Measurements from ENCODE around the gene SMAD6. TPM values are rescaled to one million over a fixed set of nuclear protein-coding genes. Genes with fewer than 3 reads are reported as not detected.
A peak's percentile ranks its signal among the peaks of the same experiment; 100 is the strongest.

The SMAD6 gene
- polyA plus RNA-seq, 1 donor from 2014 or later, result 0.16 TPM

DNA sequence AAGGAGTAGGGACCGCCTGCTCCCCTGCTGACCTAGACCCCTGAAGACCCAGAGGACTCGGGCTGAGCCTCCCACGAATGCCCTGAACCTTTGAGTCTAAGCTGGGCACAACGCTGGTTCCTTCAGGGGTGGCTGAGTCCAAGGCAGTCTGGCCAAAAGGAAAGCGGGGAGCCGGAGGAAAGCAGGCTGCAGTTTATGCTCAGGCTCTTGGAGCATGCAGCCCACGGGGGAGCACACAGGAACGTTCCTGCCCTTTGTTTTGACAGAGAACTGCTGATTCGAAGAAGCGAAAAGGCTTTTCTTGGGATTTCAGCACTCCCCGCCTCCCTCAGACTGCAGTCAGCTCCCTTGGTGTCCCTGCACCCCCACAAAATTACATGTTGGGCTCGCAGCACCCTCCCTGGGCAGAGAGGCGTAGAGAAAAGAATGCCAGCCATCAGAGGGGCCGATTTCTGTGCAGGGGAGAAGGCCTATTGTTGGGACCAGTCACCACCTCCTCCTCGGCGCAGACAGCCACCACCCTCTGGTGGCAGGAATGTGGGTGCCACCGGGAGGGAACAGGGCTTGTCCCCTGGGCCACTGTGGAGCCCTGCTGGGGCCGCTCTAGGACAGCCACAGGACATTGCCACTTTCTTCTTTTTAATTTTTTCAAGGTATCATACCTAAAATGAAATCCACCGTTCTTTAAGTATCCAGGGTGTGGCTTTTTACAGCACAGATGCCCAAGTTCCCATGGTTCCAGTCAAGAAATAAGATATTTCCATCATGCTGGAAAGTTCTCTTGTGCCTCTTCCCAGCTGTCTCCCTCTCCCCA is 72.2 kb downstream of the SMAD6 start:
- Histone ChIP-seq H4K20me1 (ENCODE audit: insufficient read depth) (no peaks in the 10 kb centered on the region), H3K27ac (ENCODE audit: low read length) (peak overlapping the region; percentile 17), H3K27me3 (ENCODE audit: insufficient read depth, low read depth, low read length) (no peaks in the 10 kb centered on the region), H3K4me2 (ENCODE audit: low read length) (no peak overlapping the region), H3K36me3 (ENCODE audit: insufficient read depth, low read length) (no peaks in the 10 kb centered on the region), H2AFZ (ENCODE audit: low read depth, low read length) (peak overlapping the region; percentile 78), H3K9ac (ENCODE audit: low read length) (peak overlapping the region; percentile 51), H3F3A (ENCODE audit: insufficient read depth, low read length, poor library complexity, severe bottlenecking) (no peaks in the 10 kb centered on the region), H3K79me2 (replicated peaks; ENCODE audit: insufficient read depth, low read length) (no peaks in the 10 kb centered on the region), H3K4me3 (ENCODE audit: low read length) (no peak overlapping the region), H3K9me2 (ENCODE audit: insufficient read depth, low read length) (no peaks in the 10 kb centered on the region), H3K9me3 (ENCODE audit: low read length) (no peaks in the 10 kb centered on the region)
- TF ChIP-seq SMC3 (conservative IDR thresholded peaks at IDR 0.05; ENCODE audit: poor library complexity) (peak; percentile 71), RAD21 (conservative IDR thresholded peaks at IDR 0.05) (peak; percentile 74), REST (IDR thresholded peaks at IDR 0.05; ENCODE audit: borderline replicate concordance) (no peak), EP300 (conservative IDR thresholded peaks at IDR 0.05; ENCODE audit: poor library complexity, severe bottlenecking) (no peak), EZH2 (IDR thresholded peaks at IDR 0.05; ENCODE audit: borderline replicate concordance, insufficient read depth, low read length, poor library complexity, severe bottlenecking) (no peak), TAF1 (IDR thresholded peaks at IDR 0.05; ENCODE audit: low read depth) (no peak), MXI1 (conservative IDR thresholded peaks at IDR 0.05; ENCODE audit: poor library complexity, severe bottlenecking) (no peak), POLR2AphosphoS5 (IDR thresholded peaks at IDR 0.05) (peak; percentile 25)
- TF ChIP-seq, protein P1, sequence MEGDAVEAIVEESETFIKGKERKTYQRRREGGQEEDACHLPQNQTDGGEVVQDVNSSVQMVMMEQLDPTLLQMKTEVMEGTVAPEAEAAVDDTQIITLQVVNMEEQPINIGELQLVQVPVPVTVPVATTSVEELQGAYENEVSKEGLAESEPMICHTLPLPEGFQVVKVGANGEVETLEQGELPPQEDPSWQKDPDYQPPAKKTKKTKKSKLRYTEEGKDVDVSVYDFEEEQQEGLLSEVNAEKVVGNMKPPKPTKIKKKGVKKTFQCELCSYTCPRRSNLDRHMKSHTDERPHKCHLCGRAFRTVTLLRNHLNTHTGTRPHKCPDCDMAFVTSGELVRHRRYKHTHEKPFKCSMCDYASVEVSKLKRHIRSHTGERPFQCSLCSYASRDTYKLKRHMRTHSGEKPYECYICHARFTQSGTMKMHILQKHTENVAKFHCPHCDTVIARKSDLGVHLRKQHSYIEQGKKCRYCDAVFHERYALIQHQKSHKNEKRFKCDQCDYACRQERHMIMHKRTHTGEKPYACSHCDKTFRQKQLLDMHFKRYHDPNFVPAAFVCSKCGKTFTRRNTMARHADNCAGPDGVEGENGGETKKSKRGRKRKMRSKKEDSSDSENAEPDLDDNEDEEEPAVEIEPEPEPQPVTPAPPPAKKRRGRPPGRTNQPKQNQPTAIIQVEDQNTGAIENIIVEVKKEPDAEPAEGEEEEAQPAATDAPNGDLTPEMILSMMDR (IDR thresholded peaks at IDR 0.05; ENCODE audit: poor library complexity, severe bottlenecking), result peak; percentile 81

DNA sequence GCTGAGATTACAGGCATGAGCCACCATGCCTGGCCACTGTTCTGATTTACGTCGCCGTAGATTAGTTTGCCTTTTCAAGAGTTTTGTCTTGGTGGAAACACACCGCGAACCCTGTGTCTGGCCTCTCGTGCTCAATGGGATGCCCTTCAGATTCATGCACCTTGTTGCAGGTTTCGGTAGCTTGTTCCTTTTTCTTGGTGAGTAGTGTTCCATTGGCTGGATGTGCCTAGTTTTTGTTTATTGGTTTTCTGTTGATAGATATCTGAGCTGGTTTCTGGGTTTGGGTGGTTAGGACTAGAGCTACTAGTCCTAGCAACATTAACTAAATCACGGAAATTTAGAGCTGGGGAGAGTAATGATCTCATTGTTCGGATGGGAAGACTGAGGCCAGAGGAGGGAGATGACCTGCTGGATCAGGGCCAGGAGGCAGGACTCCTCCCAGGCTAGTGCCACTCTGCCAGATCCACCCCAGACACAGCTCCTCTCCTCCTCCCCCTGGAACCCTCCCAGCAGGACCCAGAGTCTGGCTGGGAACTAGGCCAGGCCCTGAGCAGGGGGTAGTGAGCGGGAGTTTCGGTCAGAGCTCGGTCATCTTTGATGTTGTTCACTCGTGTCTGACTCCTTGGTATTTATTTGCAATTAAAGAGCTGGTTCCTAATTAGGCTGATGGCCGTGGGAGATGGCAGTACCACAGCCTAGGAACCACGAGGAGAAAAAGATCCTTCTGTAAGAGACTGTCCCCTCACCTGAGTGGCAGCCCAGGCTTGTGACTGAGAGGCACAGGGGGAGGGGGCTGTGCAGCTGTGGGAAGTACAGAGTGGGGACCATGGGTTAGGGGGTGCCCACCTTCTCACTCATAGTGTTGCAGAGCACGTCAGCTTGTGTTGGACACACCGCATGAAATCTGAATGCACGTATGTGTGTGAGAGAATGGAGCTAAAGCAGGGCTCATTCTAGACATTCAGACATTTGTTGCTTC is 73.4 kb downstream of the SMAD6 start:
- Histone ChIP-seq H3K9ac (ENCODE audit: low read length) (no peak overlapping the region), H3K4me2 (ENCODE audit: low read length) (no peak overlapping the region), H3K27ac (ENCODE audit: low read length) (no peak overlapping the region), H3K36me3 (ENCODE audit: insufficient read depth, low read length) (no peaks in the 10 kb centered on the region), H3K27me3 (ENCODE audit: insufficient read depth, low read depth, low read length) (no peaks in the 10 kb centered on the region), H3K9me2 (ENCODE audit: insufficient read depth, low read length) (no peaks in the 10 kb centered on the region), H4K20me1 (ENCODE audit: insufficient read depth) (no peaks in the 10 kb centered on the region), H3K79me2 (replicated peaks; ENCODE audit: insufficient read depth, low read length) (no peaks in the 10 kb centered on the region), H3K9me3 (ENCODE audit: low read length) (no peaks in the 10 kb centered on the region), H3F3A (ENCODE audit: insufficient read depth, low read length, poor library complexity, severe bottlenecking) (no peaks in the 10 kb centered on the region), H3K4me3 (ENCODE audit: low read length) (no peak overlapping the region), H2AFZ (ENCODE audit: low read depth, low read length) (no peak overlapping the region)
- TF ChIP-seq EZH2 (IDR thresholded peaks at IDR 0.05; ENCODE audit: borderline replicate concordance, insufficient read depth, low read length, poor library complexity, severe bottlenecking) (no peak), TAF1 (IDR thresholded peaks at IDR 0.05; ENCODE audit: low read depth) (no peak), EP300 (conservative IDR thresholded peaks at IDR 0.05; ENCODE audit: poor library complexity, severe bottlenecking) (no peak), POLR2AphosphoS5 (IDR thresholded peaks at IDR 0.05) (no peak), SMC3 (conservative IDR thresholded peaks at IDR 0.05; ENCODE audit: poor library complexity) (no peak), RAD21 (conservative IDR thresholded peaks at IDR 0.05) (no peak), REST (IDR thresholded peaks at IDR 0.05; ENCODE audit: borderline replicate concordance) (no peak), MXI1 (conservative IDR thresholded peaks at IDR 0.05; ENCODE audit: poor library complexity, severe bottlenecking) (no peak)
- TF ChIP-seq, protein P1 (IDR thresholded peaks at IDR 0.05; ENCODE audit: poor library complexity, severe bottlenecking), result no peak

Measured in neural cell (in vitro differentiated cells).